Liver (tissue), 9 donors: ENCODE results near the gene GAL. TPM values are rescaled to one million over a fixed set of nuclear protein-coding genes. Genes with fewer than 3 reads are reported as not detected.

Experiments
- DNase-seq: peaks from one replicate; pipeline ENCODE4 v3.0.0-alpha.2; 2017; ENCODE audit warnings: low spot score
- H3K27ac ChIP-seq, 2 donors: one replicate each; pipeline ENCODE4 v1.7.0; 2013; ENCODE audit warnings: inconsistent platforms in 2 of 2, low read length in 2 of 2, control low read depth in 1 of 2, low read depth in 1 of 2, mild to moderate bottlenecking in 1 of 2
- H3K27me3 ChIP-seq, 4 donors: one replicate each; pipeline versions ENCODE4 v1.6.1 to v1.7.0; 2013; ENCODE audit warnings: low read length in 3 of 4, inconsistent platforms in 1 of 4, mild to moderate bottlenecking in 1 of 4, moderate library complexity in 1 of 4; ENCODE audit not compliant: control insufficient read depth in 4 of 4, insufficient read depth in 4 of 4
- H3K36me3 ChIP-seq, 4 donors: one replicate each; pipeline versions ENCODE4 v1.6.1 to v1.7.0; 2013; ENCODE audit warnings: low read length in 3 of 4, mild to moderate bottlenecking in 3 of 4, low read depth in 1 of 4, moderate library complexity in 1 of 4; ENCODE audit not compliant: control insufficient read depth in 4 of 4, insufficient read depth in 3 of 4
- H3K4me1 ChIP-seq, 4 donors: one replicate each; pipeline versions ENCODE4 v1.6.1 to v1.7.0; 2013; ENCODE audit warnings: low read length in 3 of 4, mild to moderate bottlenecking in 3 of 4, moderate library complexity in 1 of 4; ENCODE audit not compliant: control insufficient read depth in 4 of 4, insufficient read depth in 4 of 4
- H3K4me3 ChIP-seq, 3 donors: one replicate each; pipeline versions ENCODE4 v1.6.1 to v1.7.0; 2013; ENCODE audit warnings: low read length in 3 of 3, control low read depth in 1 of 3, low read depth in 1 of 3, mild to moderate bottlenecking in 1 of 3
- H3K9ac ChIP-seq, 2 donors: one replicate each; pipeline ENCODE4 v1.7.0; 2013; ENCODE audit warnings: low read length in 2 of 2, mild to moderate bottlenecking in 2 of 2, moderate library complexity in 2 of 2, control low read depth in 1 of 2, low read depth in 1 of 2
- H3K9me3 ChIP-seq, 4 donors: one replicate each; pipeline versions ENCODE4 v1.6.1 to v1.7.0; 2013; ENCODE audit warnings: low read length in 3 of 4; ENCODE audit not compliant: control insufficient read depth in 4 of 4
- CTCF ChIP-seq: fragments of 150-350 bp; IDR thresholded peaks from 2 replicates; pipeline ENCODE4 v1.5.1; 2017; ENCODE audit warnings: improper control_type of control experiment, low read depth, low read length; ENCODE audit not compliant: missing input control
- EGR1 ChIP-seq, 2 donors: IDR thresholded peaks; 2 replicates each; pipeline ENCODE4 v1.6.1; 2016 to 2018; ENCODE audit warnings: antibody characterized with exemption in 2 of 2, low read depth in 2 of 2
- FOXA1 ChIP-seq: IDR thresholded peaks from 2 replicates; pipeline ENCODE4 v1.6.1; 2016; ENCODE audit warnings: antibody characterized with exemption
- FOXA2 ChIP-seq: IDR thresholded peaks from 2 replicates; pipeline ENCODE4 v1.6.1; 2016; ENCODE audit warnings: antibody characterized with exemption
- GABPA ChIP-seq, 2 donors: IDR thresholded peaks in 1 of 2; conservative IDR thresholded peaks in 1 of 2; 2 replicates each; pipeline ENCODE4 v1.6.1; 2016; ENCODE audit warnings: antibody characterized with exemption in 2 of 2, mild to moderate bottlenecking in 1 of 2, moderate library complexity in 1 of 2
- HNF4A ChIP-seq, 2 donors: conservative IDR thresholded peaks; 2 replicates each; pipeline ENCODE4 v1.6.1; 2016; ENCODE audit warnings: antibody characterized with exemption in 2 of 2, mild to moderate bottlenecking in 2 of 2
- HNF4G ChIP-seq: IDR thresholded peaks from 2 replicates; pipeline ENCODE4 v1.6.1; 2016; ENCODE audit warnings: antibody characterized with exemption
- JUND ChIP-seq, 2 donors: IDR thresholded peaks; 2 replicates each; pipeline ENCODE4 v1.6.1; 2016; ENCODE audit warnings: antibody characterized with exemption in 2 of 2
- NR2F2 ChIP-seq: IDR thresholded peaks from 2 replicates; pipeline ENCODE4 v1.6.1; 2016; ENCODE audit warnings: antibody characterized with exemption
- RAD21 ChIP-seq, 2 donors: IDR thresholded peaks; 2 replicates each; pipeline ENCODE4 v1.6.1; 2016; ENCODE audit warnings: antibody characterized with exemption in 2 of 2, mild to moderate bottlenecking in 2 of 2
- TAF1 ChIP-seq: conservative IDR thresholded peaks from 2 replicates; pipeline ENCODE4 v1.6.1; 2016; ENCODE audit warnings: antibody characterized with exemption, mild to moderate bottlenecking
- YY1 ChIP-seq: IDR thresholded peaks from 2 replicates; pipeline ENCODE4 v1.6.1; 2016; ENCODE audit warnings: antibody characterized with exemption, mild to moderate bottlenecking
- WGBS: extraction: QIAGEN DNeasy Blood & Tissue Kit; methylation state at CpG from one replicate; pipeline ENCODE4 v1.1.7; 2013; 5-methylcytosine and 5-hydroxymethylcytosine counted together
- polyA plus RNA-seq, 2 donors: library from polyadenylated mRNA; stranded (reverse) in 1 of 2; unstranded in 1 of 2; fragments of 200-250 nt in 1 of 2; fragments of >200 nt in 1 of 2; fragmentation: Nextera tagmentation in 1 of 2; extraction: Ambion mirVana in 1 of 2; gene quantifications; one replicate each; pipeline versions ENCODE4 v1.2.1 to v1.2.3, GENCODE V29; 2013 to 2015
- total RNA-seq, 2 donors: library from RNA; depleted of rRNA; stranded (reverse); fragments of >200 nt; gene quantifications; one replicate each; pipeline ENCODE4 v1.2.3, GENCODE V29; 2014
- donor health status: healthy.
- donor health status: healthy.
- donor health status: healthy.
- donor health status: healthy.
- donor health status: healthy.

Gene GAL
- total and polyA plus RNA-seq, 4 donors: 0.47 TPM; not detected in 3

- Histone ChIP-seq H3K36me3 (no peaks in the 10 kb centered on the region), H3K9me3 (peaks cover 0 to 8% (median 4%) of the 10 kb centered on the region in 4 donors), H3K27me3 (no peaks in the 10 kb centered on the region), H3K9ac (no peak overlapping the region), H3K4me3 (no peak overlapping the region), H3K27ac (no peak overlapping the region), H3K4me1 (no peaks in the 10 kb centered on the region)
- TF ChIP-seq YY1: no peak
- TF ChIP-seq NR2F2: no peak
- no peak for TF ChIP-seq FOXA1
- WGBS: 82% methylated on average over 13 of the region's 13 CpGs
- DNase-seq: no peak
Measured at GRCh38 chr11:68658661-68659060, 25.7 kb upstream of the GAL start.

DNA sequence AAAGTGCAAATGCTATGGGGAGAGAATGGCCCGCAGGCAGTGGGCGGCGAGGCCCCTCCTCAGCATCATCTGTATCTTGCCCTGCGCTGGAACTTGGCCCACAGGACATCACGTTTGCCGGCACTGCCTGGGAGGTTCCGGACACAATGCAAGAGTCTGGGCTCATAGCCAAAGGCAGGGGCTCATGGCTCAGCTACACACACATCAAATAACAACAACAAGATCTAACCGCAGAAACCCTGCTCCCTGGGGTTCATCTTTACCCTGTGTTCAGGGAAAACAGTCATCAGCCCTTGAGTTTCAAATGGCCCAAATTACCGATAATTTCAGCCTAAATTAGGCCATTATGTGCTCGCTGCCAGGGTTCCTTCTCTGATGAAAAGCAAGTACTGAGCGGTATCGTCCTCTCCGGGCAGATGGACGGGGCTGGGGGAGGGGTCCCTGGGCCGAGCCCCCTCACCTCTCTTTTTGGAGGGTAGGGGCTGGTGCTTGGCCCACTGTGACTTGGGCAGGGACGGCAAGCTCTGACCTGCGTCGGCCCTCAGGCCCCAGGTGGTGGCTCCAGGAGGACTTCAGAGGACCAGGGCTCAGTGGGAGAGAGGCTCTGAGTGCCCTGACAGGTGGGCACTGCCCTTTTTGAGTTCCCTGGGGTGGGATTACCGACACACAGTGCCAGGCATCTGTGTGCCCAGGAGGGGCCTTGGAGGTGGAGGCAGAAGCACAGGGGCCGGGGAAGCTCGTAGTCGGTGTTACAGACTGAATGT, 25.0 kb upstream of the GAL start:
- H3K36me3 ChIP-seq: no peaks in the 10 kb centered on the region
- peaks cover 0 to 8% (median 4%) of the 10 kb centered on the region in 4 donors for H3K9me3 ChIP-seq
- no peak overlapping the region for H3K4me3 ChIP-seq
- 64% methylated on average over 22 of the region's 22 CpGs for WGBS
- no peaks in the 10 kb centered on the region for H3K27me3 ChIP-seq
- no peaks in the 10 kb centered on the region for H3K4me1 ChIP-seq
- H3K9ac ChIP-seq: no peak overlapping the region
- no peak for DNase-seq
- H3K27ac ChIP-seq: no peak overlapping the region
- TF ChIP-seq FOXA1 (no peak), YY1 (no peak), JUND (IDR thresholded peaks at IDR 0.05) (no peak), TAF1 (no peak), HNF4A (conservative IDR thresholded peaks at IDR 0.05) (no peak), RAD21 (IDR thresholded peaks at IDR 0.05) (no peak), NR2F2 (no peak), GABPA (IDR thresholded peaks at IDR 0.05 in 1 of 2, conservative IDR thresholded peaks at IDR 0.05 in 1 of 2) (no peak), HNF4G (no peak)

DNA sequence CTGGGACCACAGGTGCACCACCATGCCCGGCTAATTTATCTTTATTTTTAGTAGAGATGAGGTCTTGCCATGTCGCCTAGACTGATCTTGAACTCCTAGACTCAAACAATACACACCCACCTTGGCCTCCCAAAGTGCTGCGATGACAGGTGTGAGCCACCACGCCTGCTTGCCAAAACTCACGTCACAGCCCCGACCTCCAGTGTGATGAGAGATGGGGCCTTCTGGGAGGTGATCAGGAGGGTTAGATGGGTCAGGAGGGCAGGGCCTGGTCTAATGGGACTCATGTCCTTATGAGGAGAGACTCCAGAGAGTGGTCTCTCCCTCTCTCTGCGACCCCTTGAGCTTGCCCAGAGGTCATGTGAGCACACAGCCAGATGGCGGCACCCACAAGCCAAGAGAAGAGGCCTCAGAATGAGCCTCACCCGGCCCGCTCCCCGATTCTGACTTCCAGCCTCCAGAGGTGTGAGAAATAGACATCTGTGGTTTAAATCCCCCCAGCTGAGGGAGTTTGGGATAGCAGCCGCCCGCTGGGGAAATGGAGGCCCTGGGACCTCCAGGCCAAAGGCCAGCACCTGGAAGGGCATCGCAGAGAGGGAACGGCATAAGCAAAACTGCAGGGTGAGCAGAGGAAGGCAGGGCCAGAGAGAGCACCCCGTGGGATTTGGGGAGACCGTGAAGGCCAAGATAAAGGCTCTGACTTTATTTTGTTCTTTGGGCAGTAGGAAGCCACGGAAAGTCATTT, 24.1 kb upstream of the GAL start:
- Histone ChIP-seq H3K4me3 (no peak overlapping the region), H3K27ac (no peak overlapping the region), H3K4me1 (no peaks in the 10 kb centered on the region), H3K36me3 (no peaks in the 10 kb centered on the region), H3K27me3 (no peaks in the 10 kb centered on the region), H3K9me3 (peaks cover 0 to 5% (median 2%) of the 10 kb centered on the region in 4 donors), H3K9ac (no peak overlapping the region)
- no peak for TF ChIP-seq NR2F2
- no peak for TF ChIP-seq YY1
- no peak for TF ChIP-seq JUND (IDR thresholded peaks at IDR 0.05)
- no peak for TF ChIP-seq EGR1 (IDR thresholded peaks at IDR 0.05; ENCODE audit: low read depth in 2 of 2)
- no peak for TF ChIP-seq HNF4G
- no peak for TF ChIP-seq GABPA (IDR thresholded peaks at IDR 0.05 in 1 of 2, conservative IDR thresholded peaks at IDR 0.05 in 1 of 2)
- no peak for TF ChIP-seq CTCF
- TF ChIP-seq FOXA2: no peak
- no peak for TF ChIP-seq TAF1
- 89% methylated on average over 18 of the region's 18 CpGs for WGBS
- DNase-seq: no peak
